Measurements from ENCODE around the gene PCGF3.

GRCh38 chr4:663438-664428 is 41.9 kb upstream of the PCGF3 start:
- TF ChIP-seq CTCF (IDR thresholded peaks at IDR 0.05): peak; percentile 63
- TF ChIP-seq ZFX (IDR thresholded peaks at IDR 0.05; ENCODE audit: borderline replicate concordance): no peak

Data from 22Rv1 (cell line).